DOHH2 (cell line): ENCODE measurements around the gene IRAK3.

ENCODE experiments used
- H3F3A ChIP-seq: fragments of 200-600 bp; sonication (generic), shearing (Covaris generic); 2 replicates; pipeline ENCODE4 v1.6.0; 2016; ENCODE audit warnings: antibody characterized with exemption, mild to moderate bottlenecking; ENCODE audit not compliant: control insufficient read depth, insufficient read depth
- H3K27ac ChIP-seq: fragments of 200-600 bp; sonication (generic); 2 replicates; pipeline ENCODE4 v1.5.1; 2014; ENCODE audit warnings: low read depth, mild to moderate bottlenecking, low read length, moderate library complexity
- H3K27me3 ChIP-seq: fragments of 200-600 bp; sonication (generic); 2 replicates; pipeline ENCODE4 v1.6.1; 2014; ENCODE audit warnings: mild to moderate bottlenecking, low read length, mixed read lengths; ENCODE audit not compliant: control insufficient read depth
- H3K36me3 ChIP-seq: fragments of 200-600 bp; sonication (generic); 2 replicates; pipeline ENCODE4 v1.6.1; 2014; ENCODE audit warnings: mild to moderate bottlenecking, low read length, moderate library complexity, mixed read lengths; ENCODE audit not compliant: control insufficient read depth
- H3K4me1 ChIP-seq: fragments of 200-600 bp; sonication (generic); 2 replicates; pipeline ENCODE4 v1.6.1; 2014; ENCODE audit warnings: mild to moderate bottlenecking, low read length, mixed read lengths; ENCODE audit not compliant: control insufficient read depth
- H3K4me2 ChIP-seq: fragments of 200-600 bp; sonication (generic); 2 replicates; pipeline ENCODE4 v1.6.0; 2014; ENCODE audit warnings: mild to moderate bottlenecking, low read length, moderate library complexity
- H3K4me3 ChIP-seq: fragments of 200-600 bp; sonication (generic); 2 replicates; pipeline ENCODE4 v1.5.1; 2014; ENCODE audit warnings: mild to moderate bottlenecking, low read length, mixed read lengths
- H3K79me2 ChIP-seq: fragments of 200-600 bp; sonication (generic); 2 replicates; pipeline ENCODE4 v1.6.1; 2014; ENCODE audit warnings: mild to moderate bottlenecking, low read length, mixed read lengths; ENCODE audit not compliant: control insufficient read depth
- H3K9me2 ChIP-seq: fragments of 200-600 bp; sonication (generic); replicated peaks from 2 replicates; pipeline ENCODE4 v1.6.1; 2014; ENCODE audit warnings: mild to moderate bottlenecking, low read length, mixed read lengths; ENCODE audit not compliant: control insufficient read depth
- H3K9me3 ChIP-seq: fragments of 200-600 bp; sonication (generic); 2 replicates; pipeline ENCODE4 v1.6.1; 2014; ENCODE audit warnings: antibody characterized with exemption, low read length, mixed read lengths; ENCODE audit not compliant: control insufficient read depth, insufficient read depth
- H4K20me1 ChIP-seq: fragments of 200-600 bp; sonication (generic); 2 replicates; pipeline ENCODE4 v1.6.0; 2014; ENCODE audit warnings: low read depth, mild to moderate bottlenecking, antibody characterized with exemption, low read length, moderate library complexity; ENCODE audit not compliant: control insufficient read depth, insufficient read depth
- EZH2phosphoT487 ChIP-seq: fragments of 200-600 bp; sonication (generic); IDR thresholded peaks from 2 replicates; pipeline ENCODE4 v1.6.1; 2017; ENCODE audit warnings: borderline replicate concordance, mild to moderate bottlenecking, antibody characterized with exemption, low read length, moderate library complexity, mixed read lengths
- TF ChIP-seq, protein P1 (sequence below): fragments of 200-600 bp; sonication (generic); IDR thresholded peaks from one replicate; pipeline ENCODE4 v1.5.1; 2014; ENCODE audit warnings: antibody characterized with exemption, mild to moderate bottlenecking, low read depth, low read length; ENCODE audit not compliant: poor library complexity, severe bottlenecking

Gene IRAK3

GRCh38 chr12:66239295-66239694 is 50.3 kb downstream of the IRAK3 start:
- Histone ChIP-seq H3K4me2 (no peak overlapping the region), H3K79me2 (no peaks in the 10 kb centered on the region)

DNA sequence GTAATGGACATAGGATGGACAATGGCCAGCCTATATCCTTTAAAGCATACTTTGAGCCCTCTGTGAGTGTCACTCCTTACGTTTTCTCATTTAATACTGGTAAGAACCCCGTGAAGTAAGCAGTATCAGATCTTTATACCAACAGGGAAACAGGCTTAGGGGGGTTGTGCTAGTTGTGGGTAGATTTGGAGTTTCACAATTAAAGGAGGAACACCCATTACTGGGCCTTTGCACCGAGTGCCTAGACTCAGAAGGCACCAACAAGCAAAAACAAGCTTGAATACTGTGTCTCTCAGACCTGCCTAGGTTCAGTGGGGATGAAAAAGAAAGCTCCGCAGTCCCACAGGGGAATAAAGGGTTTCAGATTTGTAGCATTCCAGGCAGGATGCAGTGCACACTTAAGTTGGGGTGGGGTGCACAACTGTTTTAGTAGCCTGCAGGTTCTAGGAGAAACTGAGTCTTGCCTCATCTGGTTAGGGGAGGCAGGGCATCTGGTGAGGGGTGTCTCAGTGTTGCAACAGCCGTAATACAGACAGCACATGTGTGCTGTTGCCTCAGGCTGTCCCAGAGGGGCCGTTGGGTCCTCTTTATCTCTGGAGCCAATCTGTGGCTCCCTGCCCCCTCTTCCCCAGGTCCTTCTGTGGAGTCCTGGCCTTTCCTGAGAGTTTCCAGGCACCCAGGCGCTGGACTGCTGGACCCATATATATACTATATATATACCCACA is 51.2 kb downstream of the IRAK3 start:
- no peaks in the 10 kb centered on the region for H3K9me2 ChIP-seq
- H3K9me3 ChIP-seq = no peaks in the 10 kb centered on the region
- no peaks in the 10 kb centered on the region for H3K79me2 ChIP-seq
- TF ChIP-seq, protein P1, sequence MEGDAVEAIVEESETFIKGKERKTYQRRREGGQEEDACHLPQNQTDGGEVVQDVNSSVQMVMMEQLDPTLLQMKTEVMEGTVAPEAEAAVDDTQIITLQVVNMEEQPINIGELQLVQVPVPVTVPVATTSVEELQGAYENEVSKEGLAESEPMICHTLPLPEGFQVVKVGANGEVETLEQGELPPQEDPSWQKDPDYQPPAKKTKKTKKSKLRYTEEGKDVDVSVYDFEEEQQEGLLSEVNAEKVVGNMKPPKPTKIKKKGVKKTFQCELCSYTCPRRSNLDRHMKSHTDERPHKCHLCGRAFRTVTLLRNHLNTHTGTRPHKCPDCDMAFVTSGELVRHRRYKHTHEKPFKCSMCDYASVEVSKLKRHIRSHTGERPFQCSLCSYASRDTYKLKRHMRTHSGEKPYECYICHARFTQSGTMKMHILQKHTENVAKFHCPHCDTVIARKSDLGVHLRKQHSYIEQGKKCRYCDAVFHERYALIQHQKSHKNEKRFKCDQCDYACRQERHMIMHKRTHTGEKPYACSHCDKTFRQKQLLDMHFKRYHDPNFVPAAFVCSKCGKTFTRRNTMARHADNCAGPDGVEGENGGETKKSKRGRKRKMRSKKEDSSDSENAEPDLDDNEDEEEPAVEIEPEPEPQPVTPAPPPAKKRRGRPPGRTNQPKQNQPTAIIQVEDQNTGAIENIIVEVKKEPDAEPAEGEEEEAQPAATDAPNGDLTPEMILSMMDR = no peak
- no peak for TF ChIP-seq EZH2phosphoT487
- H3K36me3 ChIP-seq = no peaks in the 10 kb centered on the region
- H3K27ac ChIP-seq = no peak overlapping the region
- H3K4me2 ChIP-seq = no peak overlapping the region
- H3K4me1 ChIP-seq = peaks cover 27% of the 10 kb centered on the region
- no peaks in the 10 kb centered on the region for H3F3A ChIP-seq
- H3K4me3 ChIP-seq = no peak overlapping the region
- no peaks in the 10 kb centered on the region for H4K20me1 ChIP-seq
- no peaks in the 10 kb centered on the region for H3K27me3 ChIP-seq

More at GRCh38 chr12:66239295-66239694, 50.3 kb downstream of the IRAK3 start:
- H3K27me3 ChIP-seq = no peaks in the 10 kb centered on the region
- TF ChIP-seq, protein P1 = no peak
- TF ChIP-seq EZH2phosphoT487 = no peak
- H3K9me3 ChIP-seq = no peaks in the 10 kb centered on the region
- H3F3A ChIP-seq = no peaks in the 10 kb centered on the region
- H4K20me1 ChIP-seq = no peaks in the 10 kb centered on the region
- H3K9me2 ChIP-seq = no peaks in the 10 kb centered on the region
- H3K4me3 ChIP-seq = no peak overlapping the region
- H3K36me3 ChIP-seq = no peaks in the 10 kb centered on the region
- H3K27ac ChIP-seq = no peak overlapping the region
- H3K4me1 ChIP-seq = peaks cover 34% of the 10 kb centered on the region

GRCh38 chr12:66241061-66242043 is 52.3 kb downstream of the IRAK3 start:
- no peaks in the 10 kb centered on the region for H3K79me2 ChIP-seq
- no peaks in the 10 kb centered on the region for H3F3A ChIP-seq
- no peaks in the 10 kb centered on the region for H3K9me2 ChIP-seq
- TF ChIP-seq EZH2phosphoT487 = no peak
- TF ChIP-seq, protein P1 = no peak
- H3K4me1 ChIP-seq = peaks cover 21% of the 10 kb centered on the region
- no peak overlapping the region for H3K4me2 ChIP-seq
- no peak overlapping the region for H3K27ac ChIP-seq
- H4K20me1 ChIP-seq = no peaks in the 10 kb centered on the region
- H3K4me3 ChIP-seq = no peak overlapping the region
- H3K9me3 ChIP-seq = no peaks in the 10 kb centered on the region
- H3K36me3 ChIP-seq = no peaks in the 10 kb centered on the region
- H3K27me3 ChIP-seq = no peaks in the 10 kb centered on the region
